Right lobe of liver (tissue), 4 donors: Measurements from ENCODE around the gene ATE1.

Experiments
- CTCF ChIP-seq, 4 donors: fragments of 200-600 bp in 3 of 4; fragments of 450-650 bp in 1 of 4; IDR thresholded peaks; one replicate each; pipeline versions ENCODE4 v1.5.1 to v1.8.0; 2016 to 2022; ENCODE audit warnings: antibody characterized with exemption in 4 of 4, mild to moderate bottlenecking in 2 of 4
- POLR2A ChIP-seq: fragments of 450-650 bp; IDR thresholded peaks from one replicate; pipeline ENCODE4 v1.6.1; 2017; ENCODE audit warnings: antibody characterized with exemption, mild to moderate bottlenecking
- donor health status: DM: no; HTN: no; CAD: no.
- donor health status: DM: no; HTN: no; CAD: no.
- donor health status: DM: no; HTN: yes; CAD: no.

DNA sequence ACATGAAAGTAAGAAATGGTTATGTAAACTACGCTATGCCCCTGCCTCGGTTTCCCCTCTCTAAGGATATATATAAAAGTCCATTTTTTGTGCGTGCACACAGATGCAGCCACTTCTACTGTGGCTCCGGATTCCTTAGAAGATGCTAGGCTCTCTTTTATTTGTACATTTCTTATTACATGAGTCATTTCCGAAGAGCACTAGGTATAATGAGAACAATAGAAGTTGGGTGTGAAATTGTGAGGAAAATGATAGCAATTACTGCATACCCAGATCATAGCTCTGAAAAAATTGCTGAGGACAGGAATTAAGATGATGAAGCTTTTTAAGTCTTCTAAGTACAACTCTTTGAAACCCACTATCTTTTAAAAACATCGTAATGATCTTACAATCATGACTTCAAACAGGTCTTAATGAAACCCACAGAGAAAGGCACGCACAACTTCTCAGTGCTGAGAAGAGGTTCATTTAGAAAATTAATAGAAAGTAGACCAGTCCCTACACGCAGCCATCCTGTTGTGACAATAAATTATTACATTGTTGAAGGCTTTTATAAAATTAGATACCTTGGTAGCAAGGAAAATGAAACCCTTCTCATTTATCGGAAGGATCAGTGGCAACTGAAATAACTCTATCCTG is 233.4 kb downstream of the ATE1 start:
- TF ChIP-seq CTCF (IDR thresholded peaks at IDR 0.05) (no peak), POLR2A (no peak)
